HepG2 (cell line): ENCODE data around the gene NBL1. TPM values are rescaled to one million over a fixed set of nuclear protein-coding genes. Genes with fewer than 3 reads are reported as not detected.

Source experiments
- ATAC-seq: fragments of 200-7000 bp; cut with Tn5 transposase; 3 replicates; pipeline ENCODE4 v1.9.1; 2020; ENCODE audit warnings: mild to moderate bottlenecking, moderate library complexity
- BruUV-seq: library from RNA; stranded (reverse); fragments of 400-500 nt; replicated peaks from 2 replicates; lab custom pipeline; 2021; lab: Mats Ljungman, UMichigan
- CTCF ChIA-PET: fragments of 300-600 bp; formaldehyde crosslinking; extraction: SDS; loops from one replicate; lab custom pipeline; 2021; ENCODE audit warnings: low total read pairs, inconsistent platforms, low intra/inter-chr PET ratio; lab: Yijun Ruan, JAX
- POLR2A ChIA-PET: fragments of 350-600 bp; sonication (Branson Sonifier 250); formaldehyde crosslinking; loops from one replicate; lab custom pipeline; 2020; ENCODE audit warnings: antibody characterized with exemption, inconsistent platforms; lab: Yijun Ruan, JAX
- DNase-seq: peaks from one replicate; pipeline ENCODE4 v3.0.0-alpha.2; 2015; ENCODE audit warnings: low spot score
- FAIRE-seq: peaks from 3 replicates; lab custom pipeline; 2011; peaks lifted over from hg19 to GRCh38; lab: Jason Lieb, UNC
- H2AFZ ChIP-seq: one replicate; pipeline ENCODE4 v1.6.1; 2011; ENCODE audit warnings: low read length, inconsistent platforms
- H3K27ac ChIP-seq: fragments of 300-600 bp; 3 replicates; pipeline ENCODE4 v1.8.0; 2011; ENCODE audit warnings: mixed run types, mild to moderate bottlenecking, mixed read lengths, low read length, inconsistent platforms; ENCODE audit not compliant: insufficient read depth; ENCODE audit errors: extremely low read length
- H3K27me3 ChIP-seq, 2 experiments: fragments of 200-600 bp in 1 of 2; 2 replicates in 1 of 2; 3 replicates in 1 of 2; pipeline versions ENCODE4 v1.6.0 to v1.8.0; 2011; ENCODE audit warnings: low read length in 2 of 2, mild to moderate bottlenecking in 2 of 2, moderate library complexity in 2 of 2, inconsistent platforms in 1 of 2; ENCODE audit not compliant: insufficient read depth in 2 of 2, control insufficient read depth in 1 of 2
- H3K36me3 ChIP-seq, 2 experiments: fragments of 200-600 bp in 1 of 2; replicated peaks in 1 of 2; 2 replicates in 1 of 2; 3 replicates in 1 of 2; pipeline versions ENCODE4 v1.5.1 to v1.8.0; 2011; ENCODE audit warnings: low read length in 2 of 2, inconsistent platforms in 1 of 2; ENCODE audit not compliant: insufficient read depth in 2 of 2, control insufficient read depth in 1 of 2
- H3K4me1 ChIP-seq: 2 replicates; pipeline ENCODE4 v1.5.1; 2012; ENCODE audit warnings: low read length, inconsistent platforms; ENCODE audit not compliant: insufficient read depth
- H3K4me2 ChIP-seq: 2 replicates; pipeline ENCODE4 v1.6.0; 2011; ENCODE audit warnings: low read depth, low read length, inconsistent platforms
- H3K4me3 ChIP-seq, 3 experiments: fragments of 200-600 bp in 1 of 3; sonication (generic), shearing (Covaris generic) in 1 of 3; replicated peaks in 1 of 3; 2 replicates each; pipeline ENCODE4 v1.5.1; 2011 to 2016; ENCODE audit warnings: low read length in 3 of 3, inconsistent platforms in 2 of 3, low read depth in 2 of 3, mild to moderate bottlenecking in 2 of 3, control low read depth in 1 of 3, mixed read lengths in 1 of 3; ENCODE audit not compliant: insufficient read depth in 1 of 3
- H3K79me2 ChIP-seq: one replicate; pipeline ENCODE4 v1.6.1; 2011; ENCODE audit warnings: low read length, inconsistent platforms; ENCODE audit not compliant: insufficient read depth
- H3K9ac ChIP-seq: 2 replicates; pipeline ENCODE4 v1.6.0; 2011; ENCODE audit warnings: mild to moderate bottlenecking, low read depth, low read length, inconsistent platforms; ENCODE audit not compliant: insufficient read depth
- H3K9me3 ChIP-seq: 2 replicates; pipeline ENCODE4 v1.5.1; 2012; ENCODE audit warnings: mild to moderate bottlenecking, low read length
- H4K20me1 ChIP-seq: 2 replicates; pipeline ENCODE4 v1.6.0; 2011; ENCODE audit warnings: inconsistent platforms, mild to moderate bottlenecking, low read length, moderate library complexity; ENCODE audit not compliant: insufficient read depth
- PRDM10 ChIP-seq: sonication (generic); formaldehyde crosslinking; IDR thresholded peaks from 2 replicates; pipeline ENCODE4 v1.4.0; 2020; ENCODE audit warnings: low read depth, missing genetic modification reagents
- ZFP82 ChIP-seq: sonication (generic); formaldehyde crosslinking; IDR thresholded peaks from 2 replicates; pipeline ENCODE4 v1.5.1; 2020; ENCODE audit warnings: mild to moderate bottlenecking, missing genetic modification reagents, borderline replicate concordance
- ZKSCAN1 ChIP-seq: fragments of 150-350 bp; IDR thresholded peaks from 2 replicates; pipeline ENCODE4 v1.6.1; 2014; ENCODE audit warnings: low read length
- ZNF12 ChIP-seq: sonication (generic); formaldehyde crosslinking; IDR thresholded peaks from 2 replicates; pipeline ENCODE4 v1.5.0; 2020; ENCODE audit warnings: missing genetic modification reagents
- ZNF83 ChIP-seq: sonication (generic); formaldehyde crosslinking; IDR thresholded peaks from 2 replicates; pipeline ENCODE4 v1.4.0; 2020; ENCODE audit warnings: missing genetic modification reagents, mild to moderate bottlenecking, borderline replicate concordance
- WGBS: methylation state at CpG from one replicate; pipeline ENCODE4 v1.1.6; 2017; ENCODE audit warnings: low lambda C conversion rate; 5-methylcytosine and 5-hydroxymethylcytosine counted together
- in situ Hi-C: cut with HindIII; loops from 2 replicates; pipeline ENCODE4 v1.10.0; 2017; ENCODE audit warnings: low pct_unique_long_range_greater_than_20kb; ENCODE audit not compliant: extremely low pct_ligation_motif_present
- intact Hi-C: fragments of 100-400 bp; cut with micrococcal nuclease; formaldehyde crosslinking; loops from one replicate; pipeline ENCODE4 v1.10.0; 2022; ENCODE audit not compliant: unreplicated experiment
- polyA plus RNA-seq, 8 experiments: library from polyadenylated mRNA; depleted of rRNA in 3 of 8; stranded (reverse) in 7 of 8; unstranded in 1 of 8; fragments of >200 nt; fragmentation: Illumina TruSeq in 4 of 8; extraction: Trizol in 4 of 8; gene quantifications; 2 replicates each; pipeline versions ENCODE4 v1.2.1 to v1.2.3, GENCODE V29; 2011 to 2016; ENCODE audit warnings: low read depth in 4 of 8, missing spikeins in 1 of 8, mixed read lengths in 1 of 8; ENCODE audit not compliant: insufficient read depth in 1 of 8
- total RNA-seq, 5 experiments: library from RNA; depleted of rRNA; stranded (reverse); fragments of >200 nt; fragmentation: Illumina TruSeq; extraction: Trizol; gene quantifications; 2 replicates each; pipeline ENCODE4 v1.2.3, GENCODE V29; 2016; ENCODE audit warnings: low read depth in 1 of 5

Gene NBL1
- total and polyA plus RNA-seq, 2 of the 13 experiments (the other 11 are each of a cell fraction or from before 2014, with no cell fraction given) = 2.7 to 13.8 TPM

DNA sequence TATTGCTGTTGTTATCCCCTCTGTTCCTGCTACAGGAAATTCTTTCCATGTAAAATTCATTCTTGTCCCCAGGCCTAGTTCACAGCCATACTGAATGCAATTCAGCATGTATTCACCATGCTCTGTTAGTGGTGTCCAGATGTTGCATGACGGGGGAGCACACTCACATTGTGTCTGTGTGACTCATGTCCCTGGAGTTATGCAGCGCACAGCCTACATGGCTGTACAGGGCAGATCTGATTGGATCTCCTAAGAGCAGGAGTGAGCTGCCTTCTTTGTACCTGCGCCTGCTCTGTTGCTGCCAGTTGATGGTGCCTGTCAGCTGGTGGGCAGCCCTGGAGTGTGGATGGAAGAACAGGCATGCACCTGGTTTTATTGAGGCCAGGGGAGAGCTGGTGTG is 38.1 kb downstream of the NBL1 start:
- no peaks in the 10 kb centered on the region for H3K9me3 ChIP-seq
- intact Hi-C loops = no loop called here
- H3K79me2 ChIP-seq = no peaks in the 10 kb centered on the region
- 0 out of 2 replicates have a peak, but pooled peaks cover 4% of the 10 kb centered on the region for H4K20me1 ChIP-seq
- no peak for FAIRE-seq
- H3K4me2 ChIP-seq = no peak overlapping the region
- H3K27me3 ChIP-seq = no peaks in the 10 kb centered on the region; a peak in 1 of 5 replicates
- H3K27ac ChIP-seq = no peak overlapping the region
- 64% methylated on average over 3 of the region's 3 CpGs for WGBS
- no peak overlapping the region for H2AFZ ChIP-seq
- no TSS peak for BruUV-seq
- H3K9ac ChIP-seq = no peak overlapping the region
- no peaks in the 10 kb centered on the region for H3K36me3 ChIP-seq
- H3K4me1 ChIP-seq = no peaks in the 10 kb centered on the region
- ChIA-PET CTCF (no interaction called here), POLR2A (no interaction called here)
- in situ Hi-C loops = no loop called here
- no peak for ATAC-seq
- DNase-seq = no peak
- H3K4me3 ChIP-seq = no peak overlapping the region
- no peak for TF ChIP-seq ZNF83
- TF ChIP-seq ZKSCAN1 = no peak
- no peak for TF ChIP-seq PRDM10 (CRISPR knock-in tag)
- TF ChIP-seq ZFP82 (CRISPR knock-in tag) = no peak
- no peak for TF ChIP-seq ZNF12 (CRISPR knock-in tag)
- TF ChIP-seq, all 625 proteins: peak for 0
